HUES64 (cell line): ENCODE measurements around the gene SERTAD1.
A peak's percentile ranks its signal among the peaks of the same experiment; 100 is the strongest.
"Not testable (repeated sequence)": the region's sequence is repeated elsewhere in the genome, so short reads cannot be mapped to it uniquely, and the experiment has no call there.

Source experiments
- H3K27ac ChIP-seq: 2 replicates; pipeline ENCODE4 v1.7.0; 2013; ENCODE audit warnings: low read depth, low read length, inconsistent platforms
- H3K27me3 ChIP-seq: 2 replicates; pipeline ENCODE4 v1.6.1; 2013; ENCODE audit warnings: mild to moderate bottlenecking, low read length; ENCODE audit not compliant: insufficient read depth
- H3K36me3 ChIP-seq: 2 replicates; pipeline ENCODE4 v1.6.1; 2013; ENCODE audit warnings: mild to moderate bottlenecking, low read length; ENCODE audit not compliant: insufficient read depth
- H3K4me1 ChIP-seq: 2 replicates; pipeline ENCODE4 v1.6.1; 2013; ENCODE audit warnings: mild to moderate bottlenecking, low read length, moderate library complexity; ENCODE audit not compliant: insufficient read depth
- H3K4me3 ChIP-seq: 2 replicates; pipeline ENCODE4 v1.5.1; 2013; ENCODE audit warnings: mild to moderate bottlenecking, low read length, moderate library complexity
- H3K9ac ChIP-seq: 2 replicates; pipeline ENCODE4 v1.6.1; 2013; ENCODE audit warnings: mild to moderate bottlenecking, low read depth, low read length
- H3K9me3 ChIP-seq: 2 replicates; pipeline ENCODE4 v1.6.1; 2013; ENCODE audit warnings: low read depth, low read length; ENCODE audit not compliant: insufficient read depth
- WGBS: fragments of 150-250, 120-280 bp; methylation state at CpG from one replicate; pipeline ENCODE4 v1.1.7; 2013; ENCODE audit warnings: missing lambda C conversion rate; 5-methylcytosine and 5-hydroxymethylcytosine counted together

Gene SERTAD1

DNA sequence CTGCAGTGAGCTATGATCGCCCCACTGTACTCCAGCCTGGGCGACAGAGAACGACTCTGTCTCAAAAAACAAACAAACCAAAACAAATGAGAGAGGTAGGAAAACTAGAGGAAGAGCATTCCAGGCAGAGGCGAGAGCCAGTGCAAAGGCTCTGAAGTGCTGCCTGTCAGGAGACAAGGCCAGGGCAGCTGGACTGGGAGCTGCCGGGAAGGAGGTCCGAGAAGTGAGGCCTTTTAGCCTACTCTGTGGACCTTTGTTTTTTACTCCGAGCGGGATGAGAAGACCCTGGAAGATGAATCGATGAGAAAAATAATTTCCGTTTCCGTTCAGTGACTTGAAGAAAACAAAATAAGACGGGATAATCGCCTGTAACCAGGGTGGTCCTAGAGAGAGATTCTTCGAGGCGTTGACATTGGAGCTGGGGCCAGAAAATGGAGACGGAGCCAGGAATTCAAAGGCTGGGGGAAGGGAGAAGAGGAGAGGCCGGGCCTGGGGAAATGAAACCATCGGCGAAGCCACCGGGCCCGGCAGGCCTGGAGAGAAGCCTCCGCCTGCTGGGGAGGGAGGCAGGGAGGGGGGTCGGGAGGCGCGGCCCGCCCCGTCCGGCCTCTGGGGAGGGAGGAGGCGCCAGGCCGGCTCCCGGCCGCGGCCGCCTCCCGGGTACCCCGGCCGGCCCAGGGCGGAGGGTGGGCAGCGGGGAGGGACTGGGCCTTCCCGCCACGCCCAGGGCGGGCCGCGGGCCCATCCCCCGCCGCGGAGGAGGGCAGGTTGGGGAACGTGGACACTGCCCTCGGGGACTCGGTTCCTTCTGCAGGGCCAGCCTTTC lies 7.8 kb upstream of the SERTAD1 start:
- H3K9ac ChIP-seq, result peak overlapping the region; percentile 86
- peak overlapping the region; percentile 95 for H3K27ac ChIP-seq
- peak overlapping the region; percentile 58 for H3K4me3 ChIP-seq
- peaks cover 14% of the 10 kb centered on the region for H3K4me1 ChIP-seq
- H3K9me3 ChIP-seq, result no peaks in the 10 kb centered on the region
- WGBS, result 4% methylated on average over 48 of the region's 50 CpGs
- no peaks in the 10 kb centered on the region for H3K36me3 ChIP-seq
- H3K27me3 ChIP-seq, result no peaks in the 10 kb centered on the region

DNA sequence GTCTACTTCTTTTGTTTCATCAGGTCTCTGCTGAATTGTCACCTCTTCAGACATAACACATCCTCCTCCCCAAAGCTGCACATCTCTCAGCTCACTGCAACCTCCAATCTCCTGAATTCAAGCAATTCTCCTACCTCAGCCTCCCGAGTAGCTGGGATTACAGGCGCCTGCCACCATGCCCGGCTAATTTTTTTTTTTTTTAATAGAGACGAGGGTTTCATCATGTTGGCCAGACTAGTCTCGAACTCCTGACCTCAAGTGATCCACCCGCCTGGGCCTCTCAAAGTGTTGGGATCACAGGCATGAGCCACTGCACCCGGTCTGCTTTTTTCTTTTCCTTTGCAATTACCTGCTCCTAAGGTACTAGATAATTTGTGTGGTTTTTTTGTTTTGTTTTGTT lies 7.0 kb upstream of the SERTAD1 start:
- peak overlapping the region; percentile 95; the same call in 1 of the 2 replicates for H3K27ac ChIP-seq
- 0 out of 2 replicates have a peak overlapping the region, but pooled peaks have one; percentile 86 for H3K9ac ChIP-seq
- not testable (repeated sequence) for H3K36me3 ChIP-seq, H3K4me3 ChIP-seq, H3K9me3 ChIP-seq, H3K27me3 ChIP-seq
- WGBS, result 87% methylated on average over 7 of the region's 7 CpGs
- H3K4me1 ChIP-seq, result peaks cover 14% of the 10 kb centered on the region

- 95% methylated on average over 3 of the region's 3 CpGs for whole genome bisulfite sequencing
- Histone ChIP-seq H3K4me3 (no peak overlapping the region), H3K9me3 (no peaks in the 10 kb centered on the region), H3K27me3 (no peaks in the 10 kb centered on the region), H3K27ac (no peak overlapping the region), H3K36me3 (no peaks in the 10 kb centered on the region), H3K9ac (no peak overlapping the region), H3K4me1 (peaks cover 14% of the 10 kb centered on the region)
These were observed 5.9 kb upstream of the SERTAD1 start for GRCh38 chr19:40431698-40432097.

DNA sequence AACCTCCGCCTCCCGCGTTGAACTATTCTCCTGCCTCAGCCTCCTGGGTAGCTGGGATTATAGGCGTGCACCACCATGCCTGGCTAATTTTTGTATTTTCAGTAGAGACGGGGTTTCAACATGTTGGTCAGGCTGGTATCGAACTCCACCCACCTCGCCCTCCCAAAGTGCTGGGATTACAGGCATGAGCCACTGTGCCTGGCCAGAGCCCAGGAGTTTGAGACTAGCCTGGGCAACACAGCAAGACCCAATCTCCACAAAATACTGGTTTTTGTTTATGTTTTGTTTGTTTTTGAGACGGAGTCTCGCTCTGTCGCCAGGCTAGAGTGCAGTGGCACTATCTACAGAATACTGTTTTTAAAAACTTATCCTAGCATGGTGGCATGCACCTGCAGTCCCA lies 4.5 kb upstream of the SERTAD1 start:
- H3K9ac ChIP-seq, H3K27me3 ChIP-seq, H3K27ac ChIP-seq, H3K36me3 ChIP-seq, H3K9me3 ChIP-seq, H3K4me3 ChIP-seq: not testable (repeated sequence)
- WGBS, result 94% methylated on average over 10 of the region's 10 CpGs
- peaks cover 14% of the 10 kb centered on the region for H3K4me1 ChIP-seq

- H3K4me3 ChIP-seq, H3K9me3 ChIP-seq, H3K36me3 ChIP-seq, H3K9ac ChIP-seq, H3K27ac ChIP-seq, H3K27me3 ChIP-seq: not testable (repeated sequence)
- WGBS, result 97% methylated on average over 7 of the region's 7 CpGs
- H3K4me1 ChIP-seq, result peaks cover 13% of the 10 kb centered on the region
These were observed 2.4 kb upstream of the SERTAD1 start for GRCh38 chr19:40428197-40428596.

GRCh38 chr19:40424637-40425449 lies 949 bp downstream of the SERTAD1 start:
- peak overlapping the region; percentile 80 for H3K9ac ChIP-seq
- H3K9me3 ChIP-seq, result no peaks in the 10 kb centered on the region
- peak overlapping the region; percentile 77 for H3K4me3 ChIP-seq
- H3K27ac ChIP-seq, result peak overlapping the region; percentile 98
- 2% methylated on average over 28 of the region's 28 CpGs for WGBS
- H3K36me3 ChIP-seq, result peaks cover 7% of the 10 kb centered on the region; the same call in 1 of the 2 replicates
- H3K27me3 ChIP-seq, result no peaks in the 10 kb centered on the region
- H3K4me1 ChIP-seq, result peaks cover 10% of the 10 kb centered on the region

DNA sequence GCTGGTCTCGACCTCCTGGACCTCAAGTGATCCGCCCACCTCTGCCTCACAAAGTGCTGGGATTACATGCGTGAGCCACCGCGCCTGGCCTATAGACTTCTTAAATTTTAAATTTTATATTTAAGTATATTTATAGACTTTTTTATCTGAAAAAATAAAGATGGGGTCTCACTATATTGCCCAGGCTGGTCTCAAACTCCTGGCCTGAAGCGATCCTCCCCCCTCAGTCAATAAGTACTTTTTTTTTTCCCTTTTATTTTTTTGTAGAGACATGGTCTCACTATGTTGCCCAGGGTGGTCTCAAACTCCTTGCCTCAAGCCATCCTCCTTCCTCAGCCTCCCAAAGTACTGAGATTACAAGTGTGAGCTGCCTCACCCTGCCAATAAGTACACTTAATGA lies 1.9 kb downstream of the SERTAD1 start:
- no peaks in the 10 kb centered on the region for H3K9me3 ChIP-seq
- peaks cover 7% of the 10 kb centered on the region; the same call in 1 of the 2 replicates for H3K36me3 ChIP-seq
- H3K4me3 ChIP-seq, result peak overlapping the region; percentile 77; the same call in 1 of the 2 replicates
- H3K4me1 ChIP-seq, result peaks cover 10% of the 10 kb centered on the region
- H3K27me3 ChIP-seq, result no peaks in the 10 kb centered on the region
- H3K27ac ChIP-seq, result no peak overlapping the region
- WGBS, result 93% methylated on average over 3 of the region's 6 CpGs
- no peak overlapping the region for H3K9ac ChIP-seq

- H3K36me3 ChIP-seq, result peaks cover 7% of the 10 kb centered on the region; the same call in 1 of the 2 replicates
- H3K27me3 ChIP-seq, result no peaks in the 10 kb centered on the region
- H3K9ac ChIP-seq, result no peak overlapping the region
- WGBS, result 93% methylated on average over 31 of the region's 31 CpGs
- H3K27ac ChIP-seq, result no peak overlapping the region
- H3K4me3 ChIP-seq, result no peak overlapping the region
- no peaks in the 10 kb centered on the region for H3K9me3 ChIP-seq
- H3K4me1 ChIP-seq, result peaks cover 10% of the 10 kb centered on the region
These were observed 2.8 kb downstream of the SERTAD1 start for GRCh38 chr19:40422748-40423566.

GRCh38 chr19:40421993-40422747 lies 3.6 kb downstream of the SERTAD1 start:
- H3K9me3 ChIP-seq, result no peaks in the 10 kb centered on the region
- H3K36me3 ChIP-seq, result peaks cover 7% of the 10 kb centered on the region; the same call in 1 of the 2 replicates
- no peaks in the 10 kb centered on the region for H3K27me3 ChIP-seq
- H3K9ac ChIP-seq, result no peak overlapping the region
- peaks cover 10% of the 10 kb centered on the region for H3K4me1 ChIP-seq
- 93% methylated on average over 16 of the region's 16 CpGs for WGBS
- no peak overlapping the region for H3K27ac ChIP-seq
- H3K4me3 ChIP-seq, result no peak overlapping the region
